ENCODE measurements around the gene MPDU1. TPM values are rescaled to one million over a fixed set of nuclear protein-coding genes. Genes with fewer than 3 reads are reported as not detected.

Gene MPDU1
- total RNA-seq, 1 experiment from 2014 or later = 57.0 TPM

DNA sequence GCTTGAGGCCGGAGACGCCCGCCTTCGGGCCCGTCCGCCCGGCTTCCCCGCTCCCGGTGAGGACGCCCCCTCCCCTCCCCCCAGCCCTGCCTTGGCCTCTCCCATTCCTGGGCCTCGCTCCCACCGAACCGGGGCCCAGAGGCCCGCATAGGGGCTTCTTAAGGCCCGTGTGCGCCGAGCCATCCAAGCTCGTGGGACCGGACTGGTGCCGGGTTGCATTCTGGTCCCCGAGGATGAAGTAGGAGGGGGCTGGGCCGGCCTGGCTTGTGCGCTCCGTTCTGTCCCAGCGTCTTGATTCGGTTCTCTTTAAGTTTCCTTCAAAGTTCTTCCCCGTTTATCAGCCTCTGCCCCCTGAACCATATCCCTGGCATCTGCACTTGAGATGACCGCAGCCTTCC is 21.4 kb upstream of the MPDU1 start:
- POLR2A ChIA-PET = interaction anchor here (1.0 to 1.4 kb wide), 3 partner anchors 9 to 27 kb away, joined by 3 to 4 read pairs (median 3); partner anchors contain the start of genes MPDU1 and SOX15

GRCh38 chr17:7563115-7563869 is 20.4 kb upstream of the MPDU1 start:
- ChIA-PET CTCF (interaction anchor here (3.5 kb wide), 1 partner anchor 124 kb away, joined by 29 read pairs; the partner anchor contains the start of genes TP53 and WRAP53), POLR2A (no interaction called here)
- H3K27me3 Mint-ChIP-seq (ENCODE audit: low read depth) = no peaks in the 10 kb centered on the region

More for the DNA sequence above, 21.4 kb upstream of the MPDU1 start:
- ATAC-seq = no peak
- CTCF ChIA-PET = interaction anchor here (1.0 to 3.6 kb wide), 6 partner anchors 10 to 206 kb away, joined by 3 to 79 read pairs (median 16); partner anchors contain the start of genes TMEM102, TMEM256, TP53 and WRAP53
- no peak for DNase-seq (ENCODE audit: low spot score)
- H3K27ac Mint-ChIP-seq = peak overlapping the region; percentile 87
- no peaks in the 10 kb centered on the region for H3K27me3 Mint-ChIP-seq (ENCODE audit: low read depth)
- H3K9me3 Mint-ChIP-seq = no peaks in the 10 kb centered on the region
- H3K4me3 Mint-ChIP-seq = peak overlapping the region; percentile 94
- H3K4me1 Mint-ChIP-seq = peaks cover 45% of the 10 kb centered on the region
- peaks cover 30% of the 10 kb centered on the region for H3K36me3 Mint-ChIP-seq
- TF ChIP-seq RELA (CRISPR knock-in tag; IDR thresholded peaks at IDR 0.05; ENCODE audit: borderline replicate concordance) = 0 out of 2 replicates have a peak, but pooled peaks have one; percentile 55
- TF ChIP-seq USF2 (CRISPR knock-in tag; IDR thresholded peaks at IDR 0.05) = no peak

GRCh38 chr17:7569571-7569970 is 14.1 kb upstream of the MPDU1 start:
- DNase-seq (ENCODE audit: low spot score) = no peak
- Mint-ChIP-seq H3K4me3 (no peak overlapping the region), H3K9me3 (no peaks in the 10 kb centered on the region), H3K36me3 (peaks cover 65% of the 10 kb centered on the region), H3K4me1 (peaks cover 19% of the 10 kb centered on the region), H3K27ac (no peak overlapping the region), H3K27me3 (ENCODE audit: low read depth) (no peaks in the 10 kb centered on the region)
- POLR2A ChIA-PET = interaction anchor here (0.6 kb wide), 1 partner anchor 54 kb away, joined by 6 read pairs; no protein-coding TSS in a partner anchor
- ATAC-seq = no peak
- CTCF ChIA-PET = interaction anchor here (0.6 to 3.4 kb wide), 4 partner anchors 9 to 44 kb away, joined by 3 to 22 read pairs (median 3); partner anchors contain the start of gene SOX15
- TF ChIP-seq MYBL2 (CRISPR knock-in tag; IDR thresholded peaks at IDR 0.05) (no peak), ZNF671 (CRISPR knock-in tag; IDR thresholded peaks at IDR 0.05) (no peak), HMGA2 (CRISPR knock-in tag; IDR thresholded peaks at IDR 0.05) (no peak), ZNF138 (CRISPR knock-in tag; conservative IDR thresholded peaks at IDR 0.05) (no peak), ZNF317 (CRISPR knock-in tag; IDR thresholded peaks at IDR 0.05; ENCODE audit: borderline replicate concordance, low read depth) (no peak), FOXP1 (CRISPR knock-in tag; IDR thresholded peaks at IDR 0.05; ENCODE audit: borderline replicate concordance) (no peak), MLX (CRISPR knock-in tag; IDR thresholded peaks at IDR 0.05) (no peak), MAX (CRISPR knock-in tag; IDR thresholded peaks at IDR 0.05) (no peak), NR2C2 (CRISPR knock-in tag; IDR thresholded peaks at IDR 0.05) (no peak), ZBTB21 (CRISPR knock-in tag; IDR thresholded peaks at IDR 0.05; ENCODE audit: borderline replicate concordance) (no peak), CDX4 (CRISPR knock-in tag; IDR thresholded peaks at IDR 0.05; ENCODE audit: borderline replicate concordance) (no peak), E2F1 (CRISPR knock-in tag; IDR thresholded peaks at IDR 0.05) (no peak)
- TF ChIP-seq, protein P1, sequence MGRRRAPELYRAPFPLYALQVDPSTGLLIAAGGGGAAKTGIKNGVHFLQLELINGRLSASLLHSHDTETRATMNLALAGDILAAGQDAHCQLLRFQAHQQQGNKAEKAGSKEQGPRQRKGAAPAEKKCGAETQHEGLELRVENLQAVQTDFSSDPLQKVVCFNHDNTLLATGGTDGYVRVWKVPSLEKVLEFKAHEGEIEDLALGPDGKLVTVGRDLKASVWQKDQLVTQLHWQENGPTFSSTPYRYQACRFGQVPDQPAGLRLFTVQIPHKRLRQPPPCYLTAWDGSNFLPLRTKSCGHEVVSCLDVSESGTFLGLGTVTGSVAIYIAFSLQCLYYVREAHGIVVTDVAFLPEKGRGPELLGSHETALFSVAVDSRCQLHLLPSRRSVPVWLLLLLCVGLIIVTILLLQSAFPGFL (CRISPR knock-in tag; IDR thresholded peaks at IDR 0.05; ENCODE audit: borderline replicate concordance) = no peak
- TF ChIP-seq, protein P2, sequence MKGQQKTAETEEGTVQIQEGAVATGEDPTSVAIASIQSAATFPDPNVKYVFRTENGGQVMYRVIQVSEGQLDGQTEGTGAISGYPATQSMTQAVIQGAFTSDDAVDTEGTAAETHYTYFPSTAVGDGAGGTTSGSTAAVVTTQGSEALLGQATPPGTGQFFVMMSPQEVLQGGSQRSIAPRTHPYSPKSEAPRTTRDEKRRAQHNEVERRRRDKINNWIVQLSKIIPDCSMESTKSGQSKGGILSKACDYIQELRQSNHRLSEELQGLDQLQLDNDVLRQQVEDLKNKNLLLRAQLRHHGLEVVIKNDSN (CRISPR knock-in tag; IDR thresholded peaks at IDR 0.05) = no peak
- TF ChIP-seq, protein P3, sequence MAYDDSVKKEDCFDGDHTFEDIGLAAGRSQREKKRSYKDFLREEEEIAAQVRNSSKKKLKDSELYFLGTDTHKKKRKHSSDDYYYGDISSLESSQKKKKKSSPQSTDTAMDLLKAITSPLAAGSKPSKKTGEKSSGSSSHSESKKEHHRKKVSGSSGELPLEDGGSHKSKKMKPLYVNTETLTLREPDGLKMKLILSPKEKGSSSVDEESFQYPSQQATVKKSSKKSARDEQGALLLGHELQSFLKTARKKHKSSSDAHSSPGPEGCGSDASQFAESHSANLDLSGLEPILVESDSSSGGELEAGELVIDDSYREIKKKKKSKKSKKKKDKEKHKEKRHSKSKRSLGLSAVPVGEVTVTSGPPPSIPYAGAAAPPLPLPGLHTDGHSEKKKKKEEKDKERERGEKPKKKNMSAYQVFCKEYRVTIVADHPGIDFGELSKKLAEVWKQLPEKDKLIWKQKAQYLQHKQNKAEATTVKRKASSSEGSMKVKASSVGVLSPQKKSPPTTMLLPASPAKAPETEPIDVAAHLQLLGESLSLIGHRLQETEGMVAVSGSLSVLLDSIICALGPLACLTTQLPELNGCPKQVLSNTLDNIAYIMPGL (CRISPR knock-in tag; IDR thresholded peaks at IDR 0.05) = no peak

More at GRCh38 chr17:7563115-7563869, 20.4 kb upstream of the MPDU1 start:
- TF ChIP-seq RORB (CRISPR knock-in tag; IDR thresholded peaks at IDR 0.05) (no peak), NFYB (CRISPR knock-in tag; conservative IDR thresholded peaks at IDR 0.05; ENCODE audit: low read depth) (no peak), RELA (CRISPR knock-in tag; IDR thresholded peaks at IDR 0.05; ENCODE audit: borderline replicate concordance) (no peak)
- DNase-seq (ENCODE audit: low spot score) (no peak), ATAC-seq (no peak)
- no peaks in the 10 kb centered on the region for H3K9me3 Mint-ChIP-seq
- H3K4me1 Mint-ChIP-seq = peaks cover 34% of the 10 kb centered on the region
- no peak overlapping the region for H3K27ac Mint-ChIP-seq
- peaks cover 36% of the 10 kb centered on the region for H3K36me3 Mint-ChIP-seq
- H3K4me3 Mint-ChIP-seq = peak overlapping the region; percentile 94
